GM12864 (cell line): ENCODE data around the gene ZFP36L2.
A peak's percentile ranks its signal among the peaks of the same experiment; 100 is the strongest.

ENCODE experiments used
- DNase-seq: peaks from one replicate; pipeline ENCODE4 v3.0.0-alpha.2; 2011; ENCODE audit warnings: low read depth
- H3K4me3 ChIP-seq: 2 replicates; pipeline ENCODE4 v1.5.1; 2011; ENCODE audit warnings: mild to moderate bottlenecking, low read depth, low read length, control low read depth
- TF ChIP-seq, protein P1 (sequence below): IDR thresholded peaks from 2 replicates; pipeline ENCODE4 v1.5.1; 2011; ENCODE audit warnings: low read depth, mild to moderate bottlenecking, moderate library complexity, low read length, control low read depth, inconsistent platforms; ENCODE audit errors: missing control alignments

The ZFP36L2 gene

DNA sequence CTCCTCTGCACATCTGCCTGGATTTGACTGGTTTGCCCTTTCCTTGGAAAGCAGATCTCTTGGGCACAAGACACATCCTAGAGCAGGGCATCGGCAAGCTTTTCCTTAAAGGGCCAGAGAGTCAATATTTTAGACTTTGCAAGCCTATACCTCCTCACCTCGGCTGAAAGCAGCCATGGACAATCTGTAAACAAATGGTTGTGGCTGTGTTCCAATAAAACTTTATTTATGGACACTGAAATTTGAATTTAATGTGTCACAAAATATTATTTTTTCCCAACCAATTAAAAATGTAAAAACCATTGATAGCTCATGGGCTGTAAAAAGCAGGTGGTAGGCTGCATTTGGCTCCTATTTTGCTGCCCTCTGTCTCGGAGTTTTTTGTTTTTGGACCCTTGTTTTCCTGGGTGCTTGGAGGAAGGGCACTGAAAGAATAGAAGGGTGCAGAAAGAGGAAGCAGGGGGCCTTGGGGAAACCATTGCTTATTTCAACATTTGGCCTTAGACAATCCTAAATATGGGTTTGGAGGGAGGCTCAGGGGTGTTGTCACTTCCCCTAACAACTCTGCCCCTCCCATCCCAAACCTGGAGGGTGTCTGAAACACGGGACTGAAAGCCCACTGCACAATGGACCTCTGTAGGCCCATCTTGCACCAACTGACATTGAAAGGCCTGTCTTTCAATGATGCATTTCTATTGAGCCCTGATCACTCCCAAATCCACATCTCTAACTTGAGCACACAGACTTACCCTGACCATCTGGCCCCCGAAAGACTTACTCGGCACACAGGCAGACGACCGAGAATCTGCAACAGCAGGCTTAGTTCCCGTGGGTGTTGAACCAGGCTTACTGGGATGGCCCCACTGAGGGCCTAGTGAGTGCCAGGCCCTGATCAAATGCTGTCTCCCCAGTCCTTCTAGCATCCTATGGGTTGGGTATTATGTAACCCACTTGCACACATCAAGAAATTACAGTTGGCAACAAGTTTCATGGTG lies 7.1 kb upstream of the ZFP36L2 start:
- no peak for DNase-seq
- H3K4me3 ChIP-seq = no peak overlapping the region
- TF ChIP-seq, protein P1, sequence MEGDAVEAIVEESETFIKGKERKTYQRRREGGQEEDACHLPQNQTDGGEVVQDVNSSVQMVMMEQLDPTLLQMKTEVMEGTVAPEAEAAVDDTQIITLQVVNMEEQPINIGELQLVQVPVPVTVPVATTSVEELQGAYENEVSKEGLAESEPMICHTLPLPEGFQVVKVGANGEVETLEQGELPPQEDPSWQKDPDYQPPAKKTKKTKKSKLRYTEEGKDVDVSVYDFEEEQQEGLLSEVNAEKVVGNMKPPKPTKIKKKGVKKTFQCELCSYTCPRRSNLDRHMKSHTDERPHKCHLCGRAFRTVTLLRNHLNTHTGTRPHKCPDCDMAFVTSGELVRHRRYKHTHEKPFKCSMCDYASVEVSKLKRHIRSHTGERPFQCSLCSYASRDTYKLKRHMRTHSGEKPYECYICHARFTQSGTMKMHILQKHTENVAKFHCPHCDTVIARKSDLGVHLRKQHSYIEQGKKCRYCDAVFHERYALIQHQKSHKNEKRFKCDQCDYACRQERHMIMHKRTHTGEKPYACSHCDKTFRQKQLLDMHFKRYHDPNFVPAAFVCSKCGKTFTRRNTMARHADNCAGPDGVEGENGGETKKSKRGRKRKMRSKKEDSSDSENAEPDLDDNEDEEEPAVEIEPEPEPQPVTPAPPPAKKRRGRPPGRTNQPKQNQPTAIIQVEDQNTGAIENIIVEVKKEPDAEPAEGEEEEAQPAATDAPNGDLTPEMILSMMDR = no peak

DNA sequence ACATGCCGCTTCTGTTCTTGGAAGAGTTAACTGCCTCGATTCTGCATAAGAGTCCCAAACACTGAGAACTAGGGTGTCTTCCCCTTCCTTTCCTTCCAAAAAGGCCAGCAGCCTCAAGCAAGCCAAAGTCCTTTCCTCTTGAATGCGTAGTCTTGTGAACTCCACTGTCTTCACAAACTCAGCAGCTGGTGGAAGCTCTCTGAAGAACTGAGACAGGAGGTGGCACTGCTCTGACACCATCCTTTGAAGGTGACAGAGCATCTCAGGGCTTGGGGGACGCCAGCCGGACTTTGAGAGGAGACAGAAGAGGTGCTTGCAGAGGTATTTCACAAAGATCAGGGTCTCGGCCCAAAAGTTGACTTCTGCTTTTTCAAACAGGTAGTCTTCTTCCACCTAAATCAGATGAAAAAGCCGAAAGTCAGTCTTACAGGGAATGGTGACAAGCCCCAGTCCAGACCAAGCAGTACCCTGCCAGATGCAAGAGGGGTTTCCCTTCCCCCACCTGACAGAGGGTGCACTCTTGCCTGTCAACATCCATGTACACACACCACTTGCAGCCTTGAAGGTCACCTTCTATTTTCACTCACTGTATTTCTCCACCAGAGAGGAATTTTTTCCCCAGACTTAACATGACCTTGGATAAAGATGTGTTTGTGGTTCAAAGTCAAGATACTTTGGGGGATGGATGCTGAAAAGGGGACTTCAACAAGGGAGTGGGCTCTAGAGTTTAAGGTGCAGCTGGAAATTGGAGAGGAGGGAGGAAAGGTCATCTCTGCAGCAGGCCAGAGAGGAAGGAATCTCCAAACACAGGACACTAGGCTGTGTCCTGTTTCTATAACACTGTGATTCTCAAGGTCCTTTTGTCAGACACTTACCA lies 4.8 kb upstream of the ZFP36L2 start:
- TF ChIP-seq, protein P1 = no peak
- no peak overlapping the region for H3K4me3 ChIP-seq
- DNase-seq = no peak

DNA sequence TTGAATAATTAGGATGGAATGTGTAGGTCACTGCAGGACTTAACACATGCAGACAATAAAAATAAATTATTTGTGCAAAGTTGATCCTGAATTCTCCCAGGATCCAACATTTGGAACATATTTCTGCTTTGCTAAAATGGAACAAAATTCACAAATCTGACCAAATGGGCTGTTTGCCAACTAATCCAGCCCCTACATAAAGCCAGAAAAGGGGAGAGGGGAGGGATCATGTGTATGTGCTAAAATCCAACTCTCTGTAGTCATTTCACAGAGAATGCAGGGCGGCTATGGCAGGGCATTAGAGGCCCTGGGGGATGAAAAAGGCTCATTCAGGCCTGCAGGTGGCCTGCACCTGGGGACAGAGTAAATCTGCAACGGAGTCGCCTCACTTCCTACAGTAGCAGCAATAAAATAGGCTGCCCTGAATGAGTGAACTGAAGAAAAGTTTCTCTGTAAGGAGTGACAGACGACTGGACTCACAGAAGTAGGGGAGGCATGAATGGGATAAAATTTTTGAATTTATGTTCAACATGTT lies 4.0 kb upstream of the ZFP36L2 start:
- TF ChIP-seq, protein P1 = no peak
- DNase-seq = no peak
- H3K4me3 ChIP-seq = no peak overlapping the region

DNA sequence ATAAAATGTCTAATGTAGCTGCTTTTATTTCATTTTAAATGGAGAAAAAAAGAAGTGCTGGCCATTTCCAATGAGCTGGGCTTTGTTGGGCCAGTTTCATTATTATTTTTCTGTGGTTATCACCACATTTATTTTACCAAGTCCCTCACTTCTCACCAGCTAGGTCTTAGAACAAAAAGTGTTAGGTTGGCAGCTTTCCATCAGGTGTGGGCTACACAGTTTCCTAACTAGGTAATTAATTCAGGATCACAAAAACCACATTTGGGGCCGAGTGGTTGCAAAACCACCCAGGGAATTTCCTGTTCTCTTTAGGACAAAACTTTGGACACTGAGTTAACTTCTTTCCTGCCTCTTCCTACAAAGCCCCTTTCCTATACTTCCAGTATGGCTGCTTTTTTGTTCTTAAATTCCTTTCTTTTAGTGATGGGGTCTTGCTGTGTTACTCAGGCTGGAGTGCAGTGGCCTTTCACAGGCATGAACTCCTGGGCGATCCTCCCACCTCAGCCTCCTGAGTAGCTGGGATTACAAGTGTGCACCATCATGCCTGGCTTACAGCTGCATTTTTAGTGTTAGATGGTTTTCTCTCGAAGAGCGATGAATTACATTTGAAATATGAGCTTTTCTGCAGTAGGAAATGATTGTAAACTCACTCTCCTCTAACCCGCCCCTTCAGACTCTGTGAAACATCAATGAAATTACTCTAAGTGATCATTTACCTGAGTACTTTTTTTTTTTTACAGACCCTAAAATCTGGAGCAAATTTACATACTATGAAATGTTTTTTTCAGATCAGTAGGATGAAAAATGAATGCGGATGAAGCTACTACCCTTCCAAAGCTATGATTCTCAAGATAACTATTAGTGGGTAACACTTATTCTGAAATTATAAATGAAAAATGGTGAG lies 2.6 kb upstream of the ZFP36L2 start:
- TF ChIP-seq, protein P1 = no peak
- DNase-seq = no peak
- H3K4me3 ChIP-seq = no peak overlapping the region

DNA sequence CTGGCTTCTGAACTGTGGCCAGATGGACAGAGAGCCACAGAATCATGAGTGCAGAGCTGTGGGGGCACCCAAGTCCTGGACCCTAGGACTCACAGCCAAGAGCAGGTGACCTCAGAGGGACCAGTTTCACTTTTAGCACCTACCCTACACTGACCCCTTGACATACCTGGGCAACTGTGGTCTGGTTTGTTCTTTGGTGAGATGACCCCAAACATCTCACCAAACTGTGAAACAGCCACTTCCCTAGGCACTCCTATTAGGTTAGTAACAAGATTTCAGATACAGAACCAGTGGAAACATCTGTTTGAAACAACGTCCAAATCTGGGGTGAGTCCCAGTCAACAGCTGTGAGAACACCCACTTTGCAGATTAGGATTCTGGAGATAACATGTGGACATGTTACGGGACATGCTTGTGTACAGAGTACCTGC lies 1.9 kb upstream of the ZFP36L2 start:
- TF ChIP-seq, protein P1 = no peak
- H3K4me3 ChIP-seq = peak overlapping the region; percentile 87
- DNase-seq = no peak

DNA sequence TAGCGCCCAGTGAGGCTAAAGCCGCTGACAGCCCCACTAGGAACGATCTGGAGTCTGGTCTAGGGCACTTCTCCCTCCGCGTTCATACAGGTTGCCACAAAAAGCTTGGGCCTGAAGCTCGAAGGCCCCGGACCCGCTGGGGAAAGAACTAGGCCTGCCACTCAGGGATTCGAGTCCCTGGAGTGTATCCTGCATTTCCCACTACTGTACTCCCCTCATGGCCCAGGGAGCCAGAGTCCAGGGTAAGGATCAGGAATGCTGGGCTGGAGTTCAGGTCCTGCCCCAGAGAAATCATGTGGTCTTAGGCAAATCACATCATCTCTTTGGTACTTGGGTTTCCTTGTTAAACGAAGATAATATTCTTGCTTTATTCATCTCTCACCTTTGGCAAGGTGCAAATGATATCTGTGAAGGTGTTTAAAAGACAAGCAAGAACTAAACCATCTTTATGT lies 1.4 kb upstream of the ZFP36L2 start:
- peak overlapping the region; percentile 87 for H3K4me3 ChIP-seq
- no peak for DNase-seq
- TF ChIP-seq, protein P1 = peak; percentile 7
